Osteoblast (primary cell): ENCODE data around the gene LHX6. TPM values are rescaled to one million over a fixed set of nuclear protein-coding genes. Genes with fewer than 3 reads are reported as not detected.

ENCODE experiments used
- DNase-seq: peaks from one replicate; pipeline ENCODE4 v3.0.0; 2011; ENCODE audit warnings: low spot score, mixed read lengths; ENCODE audit not compliant: insufficient read length; ENCODE audit errors: missing footprints
- H2AFZ ChIP-seq: 2 replicates; pipeline ENCODE4 v1.6.0; 2011; ENCODE audit warnings: mild to moderate bottlenecking, low read length
- H3K27ac ChIP-seq: 2 replicates; pipeline ENCODE4 v1.5.1; 2011; ENCODE audit warnings: mild to moderate bottlenecking, low read depth, low read length, moderate library complexity
- H3K27me3 ChIP-seq: 2 replicates; pipeline ENCODE4 v1.6.0; 2012; ENCODE audit warnings: mild to moderate bottlenecking, control low read depth, inconsistent platforms, low read length, moderate library complexity; ENCODE audit not compliant: insufficient read depth
- H3K36me3 ChIP-seq: 2 replicates; pipeline ENCODE4 v1.5.1; 2011; ENCODE audit warnings: mild to moderate bottlenecking, low read length, control low read depth, moderate library complexity; ENCODE audit not compliant: insufficient read depth
- H3K4me1 ChIP-seq: 2 replicates; pipeline ENCODE4 v1.5.1; 2011; ENCODE audit warnings: mild to moderate bottlenecking, low read length, control low read depth, moderate library complexity; ENCODE audit not compliant: insufficient read depth
- H3K4me2 ChIP-seq: 2 replicates; pipeline ENCODE4 v1.6.0; 2011; ENCODE audit warnings: mild to moderate bottlenecking, low read length; ENCODE audit not compliant: insufficient read depth
- H3K4me3 ChIP-seq: fragments of 200-600 bp; sonication (generic); 3 replicates; pipeline ENCODE4 v1.5.1; 2012; ENCODE audit warnings: mild to moderate bottlenecking, low read length, inconsistent platforms; ENCODE audit not compliant: insufficient read depth
- H3K79me2 ChIP-seq: 2 replicates; pipeline ENCODE4 v1.6.0; 2012; ENCODE audit warnings: mild to moderate bottlenecking, low read length, control low read depth, inconsistent platforms; ENCODE audit not compliant: insufficient read depth
- H3K9me3 ChIP-seq: 2 replicates; pipeline ENCODE4 v1.5.1; 2011; ENCODE audit warnings: low read depth, low read length, control low read depth
- H4K20me1 ChIP-seq: 2 replicates; pipeline ENCODE4 v1.6.0; 2012; ENCODE audit warnings: mild to moderate bottlenecking, low read length, control low read depth; ENCODE audit not compliant: insufficient read depth
- CTCF ChIP-seq: IDR thresholded peaks from 2 replicates; pipeline ENCODE4 v1.5.1; 2011; ENCODE audit warnings: mild to moderate bottlenecking, low read depth, low read length, moderate library complexity; ENCODE audit errors: extremely low read depth
- total RNA-seq: library from RNA; depleted of rRNA; stranded (reverse); fragments of >200 nt; gene quantifications from 2 replicates; pipeline ENCODE4 v1.2.3, GENCODE V29; 2012

Gene LHX6
- total RNA-seq, 1 donor: not detected

- H3K9me3 ChIP-seq: no peaks in the 10 kb centered on the region
- H3K4me3 ChIP-seq: no peak overlapping the region
- no peak overlapping the region for H3K4me2 ChIP-seq
- H3K27me3 ChIP-seq: no peaks in the 10 kb centered on the region
- no peaks in the 10 kb centered on the region for H3K4me1 ChIP-seq
- no peak for TF ChIP-seq CTCF
- H3K79me2 ChIP-seq: peaks cover 24% of the 10 kb centered on the region
- no peak overlapping the region for H3K27ac ChIP-seq
- peaks cover 44% of the 10 kb centered on the region for H3K36me3 ChIP-seq
- DNase-seq: no peak
- no peak overlapping the region for H2AFZ ChIP-seq
- H4K20me1 ChIP-seq: peaks cover 2% of the 10 kb centered on the region
Observed at GRCh38 chr9:122251351-122251750, 22.6 kb upstream of the LHX6 start.

GRCh38 chr9:122248448-122248865, 19.7 kb upstream of the LHX6 start:
- no peak overlapping the region for H3K27ac ChIP-seq

GRCh38 chr9:122246666-122247065, 17.9 kb upstream of the LHX6 start:
- Histone ChIP-seq H3K4me1 (no peaks in the 10 kb centered on the region), H3K4me3 (no peak overlapping the region), H2AFZ (no peak overlapping the region), H4K20me1 (peaks cover 1% of the 10 kb centered on the region), H3K79me2 (no peaks in the 10 kb centered on the region), H3K27me3 (no peaks in the 10 kb centered on the region), H3K4me2 (no peak overlapping the region), H3K27ac (no peak overlapping the region), H3K9me3 (no peaks in the 10 kb centered on the region), H3K36me3 (peaks cover 71% of the 10 kb centered on the region)
- no peak for TF ChIP-seq CTCF
- DNase-seq: no peak

More at GRCh38 chr9:122248448-122248865, 19.7 kb upstream of the LHX6 start:
- Histone ChIP-seq H2AFZ (no peak overlapping the region), H3K36me3 (peaks cover 68% of the 10 kb centered on the region), H3K79me2 (peaks cover 9% of the 10 kb centered on the region), H3K9me3 (no peaks in the 10 kb centered on the region), H3K4me3 (no peak overlapping the region), H3K27me3 (no peaks in the 10 kb centered on the region), H3K4me1 (no peaks in the 10 kb centered on the region), H4K20me1 (peaks cover 2% of the 10 kb centered on the region), H3K4me2 (no peak overlapping the region)
- DNase-seq: no peak
- no peak for TF ChIP-seq CTCF

GRCh38 chr9:122244349-122244748, 15.6 kb upstream of the LHX6 start:
- DNase-seq: no peak
- H3K4me2 ChIP-seq: no peak overlapping the region
- H3K4me1 ChIP-seq: no peaks in the 10 kb centered on the region
- H3K27me3 ChIP-seq: no peaks in the 10 kb centered on the region
- no peak overlapping the region for H3K27ac ChIP-seq
- TF ChIP-seq CTCF: no peak
- no peak overlapping the region for H2AFZ ChIP-seq
- no peaks in the 10 kb centered on the region for H3K9me3 ChIP-seq
- H3K79me2 ChIP-seq: no peaks in the 10 kb centered on the region
- H4K20me1 ChIP-seq: peaks cover 3% of the 10 kb centered on the region
- no peak overlapping the region for H3K4me3 ChIP-seq
- H3K36me3 ChIP-seq: peaks cover 72% of the 10 kb centered on the region
